DMS 273 treated with DMSO at 0.1 percent for 48 hours (cell line): ENCODE results near the gene SORD.

Experiments
- DNase-seq: peaks from one replicate; lab custom pipeline; 2025; lab: John Stamatoyannopoulos, UW

Gene SORD

GRCh38 chr15:45116482-45117307 lies 93.7 kb downstream of the SORD start:
- no peak for DNase-seq

DNA sequence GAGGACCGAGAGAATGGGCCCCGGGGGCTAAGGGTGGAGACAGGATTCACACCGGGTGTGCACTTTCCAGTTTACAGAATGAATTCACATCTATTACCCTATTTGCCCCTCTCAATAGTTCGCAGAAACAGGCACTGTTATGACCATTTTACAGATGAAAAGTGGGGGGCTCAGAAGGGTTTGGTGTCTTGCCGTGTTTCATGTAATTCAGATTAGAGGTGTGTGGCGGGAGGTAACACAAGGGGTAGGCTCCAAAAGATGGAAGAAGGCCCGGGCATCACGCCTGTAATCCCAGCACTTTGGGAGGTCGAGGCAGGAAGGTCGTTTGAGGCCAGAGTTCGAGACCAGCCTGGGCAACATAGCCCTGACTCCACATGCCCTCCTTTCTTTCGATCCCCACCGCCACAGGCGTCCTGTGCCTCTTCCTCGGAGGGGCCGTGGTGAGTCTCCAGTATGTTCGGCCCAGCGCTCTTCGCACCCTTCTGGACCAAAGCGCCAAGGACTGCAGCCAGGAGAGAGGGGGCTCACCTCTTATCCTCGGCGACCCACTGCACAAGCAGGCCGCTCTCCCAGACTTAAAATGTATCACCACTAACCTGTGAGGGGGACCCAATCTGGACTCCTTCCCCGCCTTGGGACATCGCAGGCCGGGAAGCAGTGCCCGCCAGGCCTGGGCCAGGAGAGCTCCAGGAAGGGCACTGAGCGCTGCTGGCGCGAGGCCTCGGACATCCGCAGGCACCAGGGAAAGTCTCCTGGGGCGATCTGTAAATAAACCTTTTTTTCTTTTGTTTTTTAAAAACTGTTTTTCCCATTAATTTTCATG lies 94.5 kb downstream of the SORD start:
- no peak for DNase-seq

GRCh38 chr15:45118131-45118588 lies 95.2 kb downstream of the SORD start:
- DNase-seq = peak; percentile 56

- DNase-seq = no peak
Measured at GRCh38 chr15:45118996-45119395, 96.0 kb downstream of the SORD start.

- no peak for DNase-seq
Measured at GRCh38 chr15:45120081-45120972, 97.3 kb downstream of the SORD start.

- DNase-seq = no peak
Measured at GRCh38 chr15:45121020-45121419, 98.0 kb downstream of the SORD start.

GRCh38 chr15:45121706-45122417 lies 98.9 kb downstream of the SORD start:
- no peak for DNase-seq

DNA sequence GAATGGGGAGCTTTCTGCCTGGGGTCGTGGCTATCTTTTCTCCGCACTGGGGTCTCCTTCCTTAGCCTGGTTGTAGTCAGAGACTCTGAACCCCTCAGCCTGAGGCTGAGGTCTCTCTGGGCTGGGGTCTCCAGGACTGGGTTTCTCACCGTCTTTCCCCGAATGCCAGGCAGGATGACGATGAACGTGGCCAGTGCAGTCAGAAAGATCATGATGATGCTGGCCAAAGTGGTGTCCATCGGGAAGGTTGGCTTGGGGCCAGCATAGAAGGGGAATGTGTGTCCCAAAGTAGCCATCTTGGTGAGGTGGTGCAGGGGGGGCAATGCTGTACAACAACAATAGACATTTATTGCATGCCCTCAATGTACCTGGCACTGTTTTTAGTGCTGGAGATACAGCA lies 99.7 kb downstream of the SORD start:
- no peak for DNase-seq

DNA sequence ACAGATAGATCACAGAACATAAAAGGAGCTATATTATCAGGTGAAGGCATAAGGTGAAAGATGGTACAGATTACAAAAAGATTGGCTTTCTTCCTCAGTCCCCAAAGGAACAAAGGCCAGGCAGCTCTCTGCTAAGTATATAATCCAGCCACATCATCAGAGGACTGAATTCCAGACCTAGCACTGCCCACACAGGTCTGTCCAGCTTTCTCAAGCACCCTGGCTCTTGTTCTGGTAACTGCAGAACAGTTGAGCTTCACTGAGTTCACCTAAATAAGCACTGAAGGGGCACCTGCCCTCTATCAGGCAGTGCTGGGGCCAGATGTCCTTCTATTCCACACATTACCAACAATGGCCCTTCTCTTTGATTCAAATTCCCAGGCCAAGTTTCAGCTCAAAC lies 100.4 kb downstream of the SORD start:
- no peak for DNase-seq

DNA sequence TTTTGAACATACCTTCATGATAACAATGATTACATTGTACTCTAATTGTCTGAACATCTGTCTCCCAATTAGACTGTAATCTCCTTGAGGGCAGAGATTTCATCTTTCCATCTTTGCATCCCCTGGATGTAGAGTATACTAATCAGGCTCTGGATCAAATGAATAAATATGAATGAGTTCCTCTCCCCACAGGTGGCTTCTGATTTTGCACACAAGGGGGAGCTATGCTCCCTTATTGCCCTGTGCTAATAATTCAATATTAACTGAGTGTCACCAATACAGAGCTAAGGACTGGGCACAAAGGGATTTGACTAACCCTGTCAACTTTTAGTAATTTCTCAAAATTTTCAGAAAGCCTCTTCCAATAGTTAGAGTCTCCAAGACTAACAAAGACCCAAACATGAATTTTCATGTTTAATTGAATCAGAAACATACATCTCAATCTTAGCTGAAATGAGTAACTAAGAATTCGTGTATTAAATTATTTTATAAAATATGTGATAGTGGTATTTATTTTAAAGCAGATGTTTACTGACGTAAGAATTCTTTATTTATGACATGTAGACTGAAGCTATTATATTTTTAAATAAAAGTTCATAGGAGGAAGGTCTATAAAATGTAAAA lies 103.7 kb downstream of the SORD start:
- no peak for DNase-seq
